ENCODE data around the gene SOSTDC1. TPM values are rescaled to one million over a fixed set of nuclear protein-coding genes. Genes with fewer than 3 reads are reported as not detected.

The SOSTDC1 gene
- total RNA-seq, 1 donor from 2014 or later: not detected

- peaks cover 22% of the 10 kb centered on the region for H3K4me1 Mint-ChIP-seq (ENCODE audit: low read depth, unreplicated experiment)
- peak; percentile 55 for TF ChIP-seq CTCF (IDR thresholded peaks at IDR 0.05; ENCODE audit: partially characterized antibody, unreplicated experiment)
Measured at GRCh38 chr7:16420649-16421332, 44.7 kb downstream of the SOSTDC1 start.

GRCh38 chr7:16420329-16420648 lies 45.2 kb downstream of the SOSTDC1 start:
- no peak for TF ChIP-seq CTCF (IDR thresholded peaks at IDR 0.05; ENCODE audit: partially characterized antibody, unreplicated experiment)

More at GRCh38 chr7:16420649-16421332, 44.7 kb downstream of the SOSTDC1 start:
- H3K4me3 Mint-ChIP-seq (ENCODE audit: unreplicated experiment): peak overlapping the region; percentile 94
- peak overlapping the region; percentile 99 for H3K27ac Mint-ChIP-seq (ENCODE audit: unreplicated experiment)
- peaks cover 6% of the 10 kb centered on the region for H3K9me3 Mint-ChIP-seq (ENCODE audit: unreplicated experiment)
- H3K36me3 Mint-ChIP-seq (ENCODE audit: unreplicated experiment): no peaks in the 10 kb centered on the region
- DNase-seq: peak; percentile 82
- H3K27me3 Mint-ChIP-seq (ENCODE audit: unreplicated experiment): peaks cover 5% of the 10 kb centered on the region

DNA sequence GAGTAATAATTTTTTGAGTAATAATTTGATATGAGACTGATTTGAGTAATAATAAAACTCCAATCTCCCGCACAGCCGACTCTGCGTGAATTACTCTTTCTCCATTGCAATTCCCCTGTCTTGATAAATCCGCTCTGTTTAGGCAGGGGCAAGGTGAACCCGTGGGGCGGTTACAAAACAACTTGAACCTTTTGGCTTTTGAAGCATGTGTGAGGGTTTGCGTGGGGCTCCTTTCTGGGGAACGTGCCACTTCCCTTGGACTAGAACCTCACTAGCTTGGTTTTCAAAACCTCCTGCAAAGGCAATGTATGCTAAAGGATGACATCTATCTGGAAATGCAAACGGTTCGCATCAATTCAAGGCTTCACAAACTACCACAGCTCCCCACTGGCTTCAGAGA lies 45.7 kb downstream of the SOSTDC1 start:
- peak overlapping the region; percentile 99 for H3K27ac Mint-ChIP-seq (ENCODE audit: unreplicated experiment)
- H3K4me1 Mint-ChIP-seq (ENCODE audit: low read depth, unreplicated experiment): peaks cover 22% of the 10 kb centered on the region
- H3K27me3 Mint-ChIP-seq (ENCODE audit: unreplicated experiment): peaks cover 5% of the 10 kb centered on the region
- DNase-seq: no peak
- no peaks in the 10 kb centered on the region for H3K36me3 Mint-ChIP-seq (ENCODE audit: unreplicated experiment)
- H3K4me3 Mint-ChIP-seq (ENCODE audit: unreplicated experiment): peak overlapping the region; percentile 94
- H3K9me3 Mint-ChIP-seq (ENCODE audit: unreplicated experiment): peaks cover 6% of the 10 kb centered on the region
- no peak for TF ChIP-seq CTCF (IDR thresholded peaks at IDR 0.05; ENCODE audit: partially characterized antibody, unreplicated experiment)

More at GRCh38 chr7:16420329-16420648, 45.2 kb downstream of the SOSTDC1 start:
- no peaks in the 10 kb centered on the region for H3K36me3 Mint-ChIP-seq (ENCODE audit: unreplicated experiment)
- no peak for DNase-seq
- peak overlapping the region; percentile 94 for H3K4me3 Mint-ChIP-seq (ENCODE audit: unreplicated experiment)
- peaks cover 5% of the 10 kb centered on the region for H3K27me3 Mint-ChIP-seq (ENCODE audit: unreplicated experiment)
- H3K27ac Mint-ChIP-seq (ENCODE audit: unreplicated experiment): peak overlapping the region; percentile 99
- peaks cover 22% of the 10 kb centered on the region for H3K4me1 Mint-ChIP-seq (ENCODE audit: low read depth, unreplicated experiment)
- peaks cover 6% of the 10 kb centered on the region for H3K9me3 Mint-ChIP-seq (ENCODE audit: unreplicated experiment)

DNA sequence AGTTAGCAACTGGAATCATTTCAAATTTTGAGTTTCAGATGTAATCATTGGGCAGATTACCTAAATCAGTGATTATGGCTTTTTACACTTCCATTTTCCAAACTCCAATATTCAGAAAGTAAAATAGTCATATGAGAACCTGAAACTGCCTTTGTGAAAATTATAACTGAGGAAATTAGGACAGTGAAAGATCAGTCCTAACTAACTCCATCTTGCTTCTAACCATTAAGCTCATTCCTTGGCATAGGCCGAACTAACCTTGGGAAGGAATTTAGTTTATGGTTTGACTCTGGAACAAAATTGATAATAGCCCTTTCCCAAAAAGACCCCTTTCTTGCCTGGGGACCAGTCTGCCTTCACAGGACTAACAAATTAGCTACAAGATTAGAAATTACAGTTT lies 46.4 kb downstream of the SOSTDC1 start:
- DNase-seq: no peak
- Mint-ChIP-seq H3K36me3 (ENCODE audit: unreplicated experiment) (no peaks in the 10 kb centered on the region), H3K4me1 (ENCODE audit: low read depth, unreplicated experiment) (peaks cover 22% of the 10 kb centered on the region), H3K27me3 (ENCODE audit: unreplicated experiment) (peaks cover 5% of the 10 kb centered on the region), H3K27ac (ENCODE audit: unreplicated experiment) (no peak overlapping the region), H3K4me3 (ENCODE audit: unreplicated experiment) (peak overlapping the region; percentile 59), H3K9me3 (ENCODE audit: unreplicated experiment) (peaks cover 6% of the 10 kb centered on the region)
- TF ChIP-seq CTCF (IDR thresholded peaks at IDR 0.05; ENCODE audit: partially characterized antibody, unreplicated experiment): no peak

- Mint-ChIP-seq H3K27me3 (ENCODE audit: unreplicated experiment) (peaks cover 5% of the 10 kb centered on the region), H3K4me3 (ENCODE audit: unreplicated experiment) (no peak overlapping the region), H3K27ac (ENCODE audit: unreplicated experiment) (no peak overlapping the region), H3K9me3 (ENCODE audit: unreplicated experiment) (peaks cover 6% of the 10 kb centered on the region), H3K4me1 (ENCODE audit: low read depth, unreplicated experiment) (peaks cover 22% of the 10 kb centered on the region), H3K36me3 (ENCODE audit: unreplicated experiment) (no peaks in the 10 kb centered on the region)
- TF ChIP-seq CTCF (IDR thresholded peaks at IDR 0.05; ENCODE audit: partially characterized antibody, unreplicated experiment): no peak
- DNase-seq: no peak
Measured at GRCh38 chr7:16417906-16418305, 47.6 kb downstream of the SOSTDC1 start.

All from glutamatergic neuron (in vitro differentiated cells).